Cortex of kidney (tissue), 1 donor: ENCODE data around the gene TBL1X.
"Not testable (repeated sequence)": the region's sequence is repeated elsewhere in the genome, so short reads cannot be mapped to it uniquely, and the experiment has no call there.

Source experiments
- DNase-seq: peaks from one replicate; lab custom pipeline; 2025; lab: John Stamatoyannopoulos, UW

TBL1X gene

DNA sequence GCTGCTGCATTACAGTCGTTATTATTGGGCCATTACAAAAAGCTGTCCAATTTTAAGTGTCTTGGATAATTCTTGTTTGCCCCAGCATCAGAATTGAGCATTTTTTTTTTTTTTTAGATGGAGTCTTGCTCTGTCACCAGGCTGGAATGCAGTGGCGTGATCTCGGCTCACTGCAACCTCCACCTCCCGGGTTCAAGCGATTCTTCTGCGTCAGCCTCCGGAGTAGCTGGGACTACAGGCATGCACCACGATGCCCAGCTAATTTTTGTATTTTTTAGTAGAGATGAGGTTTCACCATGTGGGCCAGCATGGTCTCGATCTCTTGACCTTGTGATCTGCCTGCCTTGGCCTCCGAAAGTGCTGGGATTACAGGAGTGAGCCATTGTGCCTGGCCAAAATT lies 71.3 kb downstream of the TBL1X start:
- DNase-seq, result not testable (repeated sequence)

DNA sequence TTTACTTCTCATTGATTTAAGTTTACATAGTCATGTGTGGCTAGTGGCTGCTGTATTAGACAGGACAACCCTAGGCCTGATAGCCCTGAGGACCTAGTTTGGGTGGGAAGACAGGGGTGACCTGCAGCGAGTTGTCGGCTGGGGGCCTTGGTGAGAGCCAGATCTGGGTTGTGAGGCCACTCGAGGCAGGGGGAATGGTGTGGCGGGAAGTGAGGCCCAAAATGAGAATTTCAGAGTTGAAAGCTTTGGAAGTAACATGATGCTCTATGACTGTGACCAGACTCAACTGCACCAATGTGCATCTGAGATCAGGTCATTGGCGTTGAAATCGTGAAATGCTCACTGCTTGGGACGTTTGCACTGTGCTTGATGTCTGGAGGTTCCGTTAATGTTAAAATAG lies 72.9 kb downstream of the TBL1X start:
- DNase-seq, result no peak

DNA sequence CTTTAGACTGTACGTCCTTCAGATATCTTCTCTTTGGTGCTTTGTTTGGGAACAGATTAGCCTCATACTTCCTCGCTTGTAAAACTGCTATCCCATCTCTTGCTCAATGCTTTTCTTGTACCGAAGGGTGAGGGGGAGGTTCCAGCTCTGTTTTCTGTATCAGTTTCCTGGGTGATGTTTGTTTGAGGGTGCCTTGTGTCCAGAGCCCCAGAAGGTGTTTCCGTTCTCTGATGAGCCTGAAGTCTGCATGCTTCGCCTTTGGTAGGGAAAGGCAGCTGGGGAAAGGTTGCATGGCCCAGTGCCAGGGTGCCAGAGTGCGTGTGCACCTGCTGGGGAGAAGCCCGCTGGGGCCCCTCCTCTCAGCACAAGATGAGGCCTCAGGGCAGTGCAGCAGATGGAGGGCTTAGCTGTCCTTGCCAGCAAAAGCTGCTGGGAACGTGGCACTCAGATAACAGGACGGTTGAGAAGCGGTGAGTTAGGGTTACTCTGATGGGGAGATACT lies 73.7 kb downstream of the TBL1X start:
- no peak for DNase-seq

DNA sequence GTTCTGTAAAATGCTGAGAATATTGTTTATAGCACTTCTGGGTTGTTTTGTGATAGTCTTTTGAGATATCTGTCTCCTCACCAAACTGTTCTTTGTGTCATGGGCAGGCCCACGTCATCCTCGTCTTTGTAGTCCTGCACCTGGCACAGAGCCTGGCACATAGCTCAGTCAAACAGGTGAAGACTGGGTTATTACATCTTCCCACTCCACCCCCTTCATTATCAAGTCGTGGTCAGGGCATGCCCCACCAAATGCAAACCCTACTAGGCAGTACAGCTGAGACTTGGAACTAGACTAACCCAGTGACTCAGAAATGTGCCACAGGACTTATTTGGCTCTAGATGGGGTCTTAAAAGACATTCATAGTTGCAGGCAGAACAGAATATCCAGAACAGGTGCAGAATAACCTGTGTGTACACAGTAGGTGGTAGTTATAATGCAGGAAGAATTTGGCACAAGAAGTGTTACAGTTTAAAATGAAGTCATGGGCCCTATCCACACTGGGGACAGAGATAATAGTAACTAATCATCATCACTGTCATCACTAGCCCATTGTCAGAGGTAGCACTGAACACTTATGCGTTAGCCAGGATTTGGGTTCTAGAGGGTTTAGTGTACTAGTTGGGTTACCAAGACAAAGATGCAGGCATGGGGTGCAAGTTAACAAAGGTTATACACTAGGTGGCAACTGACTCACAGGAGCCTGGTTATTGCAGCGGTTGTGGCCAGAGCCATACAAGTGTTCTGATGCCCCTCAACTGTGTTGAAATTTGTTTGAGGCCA lies 74.9 kb downstream of the TBL1X start:
- DNase-seq, result no peak

DNA sequence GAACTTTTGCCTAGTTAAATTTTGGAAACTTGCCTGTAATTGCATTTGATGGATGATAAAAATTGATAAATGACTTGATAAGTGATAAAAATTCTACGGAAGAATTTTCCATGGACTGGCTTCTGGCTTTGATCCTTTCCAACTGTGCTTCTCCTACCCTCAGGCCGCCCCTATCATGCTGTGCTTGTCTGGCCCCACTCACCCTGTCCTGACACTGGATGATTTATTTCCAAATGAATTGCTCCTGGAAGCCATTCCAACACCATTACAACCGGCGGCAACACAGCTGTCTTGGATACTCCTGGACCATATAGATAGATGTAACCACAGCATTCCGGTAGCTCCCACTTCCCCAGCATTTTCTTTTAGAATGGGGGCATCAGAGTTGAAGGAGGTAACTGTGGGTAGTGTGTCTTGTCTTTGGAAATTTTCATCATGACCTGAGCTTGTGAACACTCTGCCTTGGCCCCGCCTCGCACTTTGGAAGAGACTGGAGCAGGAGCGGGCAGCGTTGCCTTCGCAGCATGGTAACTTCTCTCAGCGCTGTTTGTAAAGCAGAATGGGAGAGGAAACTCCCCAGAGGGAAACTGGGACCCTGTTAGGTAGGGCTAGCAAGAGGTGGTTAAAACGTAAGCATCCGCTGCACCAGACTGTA lies 77.4 kb downstream of the TBL1X start:
- no peak for DNase-seq

DNA sequence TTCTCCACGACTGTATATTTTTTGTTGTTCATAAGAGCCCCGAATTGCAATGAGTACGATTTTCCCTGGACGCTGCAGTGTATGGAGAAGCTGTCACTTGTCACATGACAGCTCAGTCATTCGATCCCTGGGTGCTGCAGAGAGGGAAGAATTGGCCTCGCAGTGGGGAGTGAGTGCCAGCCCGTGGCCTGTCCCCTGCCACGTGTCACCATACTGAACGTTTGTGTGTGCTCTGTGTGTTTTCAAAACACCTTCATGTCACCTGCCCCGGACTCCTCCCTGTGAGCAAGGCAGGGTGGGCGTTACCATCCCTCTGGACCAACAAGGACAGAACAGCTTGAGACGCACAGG lies 77.9 kb downstream of the TBL1X start:
- no peak for DNase-seq

DNA sequence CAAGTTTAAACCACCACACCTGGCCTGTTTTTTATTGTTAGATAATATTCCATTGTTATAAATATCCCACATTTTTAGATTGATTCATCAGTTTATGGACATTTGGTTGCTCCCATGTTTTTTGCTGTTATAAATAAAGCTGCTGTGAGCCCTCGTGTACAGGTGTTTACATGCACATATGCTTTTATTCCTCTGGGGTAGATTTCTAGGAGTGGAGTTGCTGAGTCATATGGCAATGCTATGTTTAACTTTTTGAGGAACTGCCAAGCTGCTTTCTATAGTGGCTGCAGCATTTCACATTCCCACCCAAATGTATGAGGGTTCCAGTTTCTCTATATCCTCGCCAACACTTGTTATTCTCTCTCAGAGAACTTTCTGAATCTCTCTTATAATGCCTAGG lies 90.5 kb downstream of the TBL1X start:
- no peak for DNase-seq

DNA sequence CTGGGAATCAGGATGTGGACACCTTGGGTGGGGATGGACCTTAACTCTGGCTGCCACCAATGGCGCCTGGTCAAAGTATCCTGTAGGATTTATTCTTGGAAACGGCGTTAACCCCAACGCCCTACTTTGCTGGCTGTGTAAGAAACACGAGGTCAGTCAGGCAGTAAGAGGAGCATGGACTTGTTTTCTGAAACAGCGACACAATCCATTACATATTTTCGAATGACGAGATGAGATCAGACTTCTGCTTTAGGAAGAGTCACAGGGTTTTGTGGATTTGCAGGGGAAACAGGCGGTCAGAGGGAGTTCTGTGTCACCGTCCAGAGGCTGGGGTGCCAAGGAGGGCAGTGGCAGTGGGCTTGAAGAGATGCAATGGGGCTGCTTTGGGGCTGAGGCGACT lies 92.2 kb downstream of the TBL1X start:
- no peak for DNase-seq

DNA sequence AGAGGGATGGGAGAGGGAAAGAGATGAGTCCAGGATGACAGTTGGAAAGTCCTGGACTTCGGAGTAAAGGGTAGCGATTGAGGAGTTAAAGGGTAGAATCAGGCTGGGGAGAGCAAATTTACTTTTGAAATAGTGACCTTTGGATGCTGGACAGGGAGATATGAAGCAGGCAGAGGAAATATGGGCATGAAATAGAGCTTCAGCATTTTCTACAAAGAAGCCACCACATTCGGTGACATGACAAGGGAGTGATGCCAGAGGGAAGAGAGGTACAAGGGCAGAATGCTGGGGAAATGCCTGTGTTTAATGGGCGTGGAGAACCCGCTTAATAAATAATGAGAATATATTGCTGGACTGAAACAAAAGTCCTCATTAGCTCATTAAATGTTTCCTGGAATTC lies 92.7 kb downstream of the TBL1X start:
- no peak for DNase-seq

DNA sequence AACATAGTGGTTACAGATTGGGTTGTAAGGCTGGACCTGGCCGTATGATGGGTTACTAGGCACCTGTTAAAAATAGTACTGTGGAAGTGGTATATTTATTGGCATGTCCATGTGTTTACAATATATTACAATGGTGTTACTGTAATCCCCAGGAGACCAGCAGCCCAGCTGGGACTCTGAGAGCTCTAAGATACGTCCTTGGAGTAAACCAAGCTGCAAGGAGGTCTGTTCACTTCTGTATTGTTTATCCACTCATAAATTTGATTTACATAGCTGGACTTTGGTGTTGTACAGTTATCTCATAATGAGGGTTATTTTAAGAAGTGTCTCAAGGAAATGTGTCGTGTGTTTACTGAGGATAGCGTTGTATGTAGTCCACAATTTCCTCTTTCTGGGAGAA lies 93.8 kb downstream of the TBL1X start:
- no peak for DNase-seq

DNA sequence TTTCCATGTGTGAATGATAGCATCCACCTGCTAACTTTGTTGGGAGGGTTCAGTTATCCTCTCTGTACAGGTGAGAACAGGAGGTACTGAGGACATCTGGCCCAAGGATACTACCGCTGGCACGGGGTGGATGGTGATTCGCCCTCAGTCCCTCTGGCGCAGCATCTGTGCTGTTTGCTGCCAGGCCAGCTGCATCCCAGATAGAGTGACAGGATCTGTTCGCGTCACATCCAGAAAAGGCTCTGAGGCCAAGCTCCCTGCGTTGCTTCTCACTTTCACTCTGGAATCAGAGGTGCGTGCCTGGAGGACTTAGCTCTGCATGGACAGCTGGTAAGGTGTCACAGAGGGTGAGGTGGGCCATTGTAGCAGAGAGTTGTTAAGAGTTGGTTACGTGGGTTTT lies 95.4 kb downstream of the TBL1X start:
- no peak for DNase-seq

DNA sequence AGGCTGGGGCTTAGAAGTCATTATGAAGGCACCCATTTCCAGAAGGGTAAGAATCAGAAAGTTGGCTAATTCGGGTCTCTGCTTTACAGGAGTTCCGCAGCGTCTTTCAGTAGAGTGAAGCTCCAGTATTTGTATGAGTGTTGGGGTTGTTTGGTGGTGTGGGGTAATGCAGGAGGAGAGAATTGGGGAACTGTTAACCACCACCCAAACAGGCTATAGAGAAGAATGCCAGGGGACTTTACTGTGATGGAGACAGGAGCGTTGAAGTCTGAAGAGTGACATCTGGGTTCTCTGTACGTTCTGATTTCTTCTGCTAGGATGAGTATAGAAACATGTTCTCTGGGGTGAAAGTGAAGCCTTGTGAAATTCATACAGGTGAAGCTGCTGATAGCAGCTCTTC lies 96.3 kb downstream of the TBL1X start:
- DNase-seq, result no peak

DNA sequence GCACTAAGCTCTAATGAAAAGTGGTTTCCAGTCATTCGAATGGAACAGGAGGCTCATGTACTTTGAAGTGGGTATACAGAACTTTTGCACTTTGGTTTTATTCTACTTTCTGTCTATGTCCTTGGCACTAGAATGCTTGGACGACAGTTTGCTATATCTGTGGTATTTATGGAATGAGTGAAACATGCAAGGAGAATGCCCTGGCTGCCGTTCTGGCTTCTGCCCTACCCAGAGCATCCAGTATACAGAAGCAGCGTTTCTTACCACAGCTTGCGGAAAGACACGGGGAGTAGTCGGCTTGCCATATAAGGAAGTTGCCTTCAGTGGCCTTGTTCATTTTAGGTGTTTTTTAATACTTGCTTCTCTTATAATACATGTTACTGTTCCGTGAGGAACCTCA lies 98.0 kb downstream of the TBL1X start:
- no peak for DNase-seq

DNA sequence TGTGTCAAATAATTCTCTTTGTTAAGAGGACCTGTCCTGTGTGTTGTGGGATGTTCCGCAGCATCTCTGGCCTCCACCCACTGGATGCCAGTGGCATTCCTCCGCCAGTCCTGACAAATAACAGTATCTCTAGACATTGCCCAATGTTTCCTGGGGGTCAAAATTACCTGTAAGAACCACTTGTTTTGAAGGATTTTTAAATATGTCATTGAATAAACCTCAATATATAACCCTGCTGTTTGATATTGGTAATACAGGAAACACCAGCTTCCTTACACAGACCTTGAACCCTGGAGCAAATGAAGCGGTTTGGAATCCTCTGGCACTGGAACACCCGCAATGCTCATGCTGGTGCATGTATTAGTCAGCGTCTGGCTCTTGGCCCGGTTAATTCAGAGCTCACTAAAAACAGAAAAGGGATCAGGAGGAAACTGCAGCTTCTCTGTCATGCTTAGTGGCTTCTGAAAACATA lies 101.3 kb downstream of the TBL1X start:
- DNase-seq, result no peak

DNA sequence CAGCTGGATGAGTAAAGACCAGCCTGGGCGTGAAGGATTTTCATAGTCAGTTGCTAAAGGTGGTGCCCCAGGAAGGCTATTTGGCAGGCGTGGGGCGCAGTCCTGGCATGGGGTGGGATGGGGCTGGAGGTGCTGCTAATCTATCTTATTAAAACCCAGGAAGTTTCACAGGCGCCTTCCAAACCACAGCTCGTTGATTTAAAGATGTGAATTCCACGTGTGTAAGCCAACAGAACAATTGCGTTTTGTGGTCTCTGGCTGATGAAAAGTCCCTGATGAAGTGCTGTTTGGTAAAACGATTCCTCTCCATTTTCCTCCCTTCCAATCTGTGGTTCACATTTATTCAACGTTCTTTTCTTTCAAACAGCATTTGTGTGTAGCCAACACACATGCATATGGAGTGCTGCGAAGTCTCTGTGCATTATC lies 105.0 kb downstream of the TBL1X start:
- DNase-seq, result no peak

DNA sequence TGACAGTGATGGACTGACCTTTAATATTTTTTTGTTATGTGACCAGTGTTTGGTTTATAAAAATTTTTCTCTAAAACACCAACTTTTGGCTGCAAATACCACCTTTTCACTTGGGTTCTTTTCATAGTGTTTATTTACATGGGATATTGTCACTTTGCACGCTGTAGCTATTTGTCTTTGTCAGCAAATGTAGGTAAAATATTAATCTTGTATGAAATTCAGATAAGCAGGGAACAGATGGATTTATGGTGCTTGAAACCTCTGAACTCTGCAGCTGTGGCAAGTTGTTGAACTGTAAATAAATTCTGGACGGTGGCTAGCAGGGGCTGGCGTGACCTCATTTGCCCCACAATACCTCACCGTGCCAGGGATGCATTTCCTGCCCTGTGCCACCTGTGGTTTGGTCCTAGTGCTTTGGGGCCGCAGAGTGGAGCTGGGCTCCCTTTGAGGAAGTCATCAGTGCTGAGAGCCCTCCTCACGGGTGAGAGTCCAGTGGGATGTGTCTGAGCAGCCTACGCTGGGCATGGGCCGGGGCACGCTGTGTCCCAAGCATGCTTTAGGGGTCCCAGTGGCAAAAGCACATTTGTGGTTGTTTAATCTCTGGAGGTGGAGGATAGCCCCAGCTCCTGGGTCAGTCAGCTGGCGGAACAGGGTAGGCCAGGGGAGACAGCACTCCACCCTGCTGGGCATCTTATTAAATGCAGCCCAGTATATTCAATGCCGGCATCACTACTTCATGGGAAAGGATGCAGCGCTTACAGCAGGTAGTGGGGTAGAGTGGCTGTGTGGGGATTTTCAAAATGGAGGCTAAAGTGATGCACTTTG lies 108.6 kb downstream of the TBL1X start:
- DNase-seq, result no peak

DNA sequence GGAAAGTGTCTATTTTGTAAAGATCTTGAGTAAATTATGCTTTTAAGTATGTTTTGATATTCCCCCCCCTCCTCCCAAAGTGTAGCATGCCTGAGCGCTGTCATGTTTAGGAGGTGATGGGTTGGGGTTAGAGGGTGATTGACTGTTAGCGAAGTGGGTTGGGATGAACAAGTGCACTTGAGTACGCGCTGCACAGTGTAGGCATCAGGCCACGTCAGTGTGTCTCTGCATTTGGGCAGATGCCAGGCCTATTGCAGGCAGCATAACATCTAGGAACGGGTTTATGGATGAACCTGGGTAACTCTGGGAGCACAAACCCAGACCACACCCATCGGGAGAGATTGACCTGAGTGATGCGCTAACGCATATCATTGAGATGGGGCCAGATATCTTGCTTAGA lies 111.2 kb downstream of the TBL1X start:
- no peak for DNase-seq

DNA sequence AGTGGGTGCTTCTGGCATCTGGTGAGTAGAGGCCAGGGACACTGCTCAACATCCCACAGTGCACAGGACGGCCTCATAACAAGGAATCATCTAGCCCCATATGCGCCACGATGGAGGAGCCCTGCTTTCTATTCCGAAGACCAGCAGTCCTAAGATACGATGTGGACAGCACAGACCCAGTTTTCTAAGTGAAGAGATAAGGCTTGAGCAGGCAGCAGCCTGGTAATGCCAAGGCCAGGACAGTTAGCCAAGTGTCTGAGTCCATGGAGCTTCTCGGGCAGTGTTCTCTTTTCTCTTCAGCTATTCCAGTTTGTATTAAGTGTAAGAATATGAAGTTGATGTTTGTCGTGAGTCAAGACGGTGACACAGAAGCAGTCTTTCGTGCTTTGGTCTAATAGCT lies 112.7 kb downstream of the TBL1X start:
- DNase-seq, result no peak

DNA sequence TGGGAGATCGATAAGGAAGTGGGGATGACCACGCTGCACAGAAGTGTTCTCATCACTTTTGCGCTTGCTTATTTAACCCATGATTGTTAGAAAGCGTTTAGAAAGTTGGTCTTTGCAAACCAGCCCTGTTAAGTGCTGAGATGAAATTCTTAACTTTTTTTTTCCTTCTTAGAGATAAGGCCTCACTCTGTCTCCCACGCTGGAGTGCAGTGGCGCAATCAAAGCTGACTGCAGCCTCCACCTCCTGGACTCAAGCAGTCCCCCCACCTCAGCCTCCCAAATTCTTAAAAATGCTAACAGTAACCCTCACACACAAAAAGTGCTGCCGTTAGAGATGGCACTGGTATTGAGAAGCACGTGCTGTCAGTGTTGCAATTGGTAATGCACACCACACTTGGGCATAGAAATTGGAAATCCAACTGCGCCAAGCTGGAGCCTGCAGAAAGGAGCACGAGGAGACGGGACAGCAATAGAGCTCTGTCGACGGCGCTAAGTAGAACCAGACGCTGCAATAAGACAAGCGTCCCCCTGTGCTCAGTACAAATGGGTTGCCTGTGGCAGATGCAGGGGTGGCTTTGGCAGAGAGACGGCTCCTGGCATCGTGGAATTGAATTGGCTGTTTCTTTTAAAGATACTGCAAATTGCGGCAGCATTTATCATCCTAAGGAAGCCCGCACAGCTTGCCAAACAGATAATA lies 113.4 kb downstream of the TBL1X start:
- no peak for DNase-seq

DNA sequence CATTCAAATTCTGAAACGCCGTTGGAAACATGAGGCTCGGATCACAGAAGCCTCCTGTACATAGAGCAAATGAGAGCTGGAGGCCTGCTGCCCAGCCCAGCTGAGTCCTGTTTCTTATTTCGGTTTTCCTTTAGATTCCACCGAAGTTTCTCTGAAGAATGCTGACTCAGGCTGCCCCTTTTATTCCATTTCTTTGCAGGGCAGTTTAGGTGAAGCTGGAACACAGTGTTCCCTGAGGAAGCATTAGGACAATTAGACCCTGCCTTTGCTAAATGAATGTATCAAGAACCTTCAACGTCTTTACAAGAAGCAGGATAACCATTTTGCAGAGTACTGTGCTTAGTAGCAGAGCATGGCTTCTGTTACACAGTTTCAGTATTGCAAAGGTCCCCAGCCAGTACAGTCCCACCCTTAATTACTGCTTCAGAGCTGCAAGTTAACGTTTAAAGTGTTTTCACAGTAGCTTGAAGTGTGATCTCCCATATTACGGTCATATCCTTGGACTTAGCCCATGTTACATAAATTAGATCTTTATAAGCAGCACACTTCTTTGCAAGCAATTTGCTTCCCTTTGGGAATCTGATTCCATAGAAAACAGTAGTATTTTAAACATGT lies 117.0 kb downstream of the TBL1X start:
- no peak for DNase-seq

DNA sequence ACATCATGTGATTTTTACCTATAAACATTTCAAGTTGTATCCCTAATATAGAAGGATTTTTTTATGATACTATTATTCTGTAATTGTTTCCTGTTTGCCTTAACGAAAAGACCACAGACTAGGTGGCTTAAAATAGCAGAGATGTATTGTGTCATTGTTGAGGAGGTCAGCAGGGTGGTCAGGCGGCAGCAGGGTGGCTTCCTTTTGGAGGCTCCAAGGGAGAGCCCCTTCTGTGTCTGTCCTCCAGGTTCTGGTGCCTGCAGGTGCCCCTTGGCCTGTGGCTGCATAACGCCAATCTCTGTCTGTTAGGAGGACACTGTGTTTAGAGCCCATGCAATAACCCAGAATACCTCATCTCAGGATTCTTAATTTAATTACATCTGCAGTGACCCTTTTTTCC lies 118.1 kb downstream of the TBL1X start:
- no peak for DNase-seq

DNA sequence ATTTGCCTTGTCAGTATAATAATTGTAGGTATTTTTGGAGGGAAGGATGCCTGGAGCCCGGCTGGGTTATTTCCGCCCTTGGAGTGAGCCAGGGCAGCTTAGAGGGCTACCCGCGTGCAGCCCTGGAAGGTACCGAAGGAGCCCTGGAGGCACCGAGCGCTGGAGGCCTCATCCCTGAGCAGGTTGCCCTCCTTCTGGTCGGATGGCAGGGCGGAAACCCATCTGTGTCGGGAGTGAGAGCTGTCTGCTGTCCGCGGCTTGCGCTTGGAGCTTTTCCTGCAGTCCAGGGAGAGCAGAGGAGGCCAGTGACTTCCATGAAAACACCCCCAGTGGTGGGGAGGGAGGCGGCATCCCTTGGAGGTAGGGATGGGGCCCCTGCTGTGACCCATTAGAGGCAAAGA lies 122.1 kb downstream of the TBL1X start:
- no peak for DNase-seq
